ENCODE measurements around the gene COX10. TPM values are rescaled to one million over a fixed set of nuclear protein-coding genes. Genes with fewer than 3 reads are reported as not detected.
"Not testable (repeated sequence)": the region's sequence is repeated elsewhere in the genome, so short reads cannot be mapped to it uniquely, and the experiment has no call there.

Gene COX10
- total RNA-seq, 1 donor from 2014 or later: 22.6 TPM

GRCh38 chr17:14212401-14212800 is 143.1 kb downstream of the COX10 start:
- DNase-seq (ENCODE audit: low read depth): no peak
- no peak overlapping the region for H3K4me3 ChIP-seq (ENCODE audit: low read depth, low read length)
- no peak for TF ChIP-seq CTCF (IDR thresholded peaks at IDR 0.05; ENCODE audit: insufficient read depth, low read length, poor library complexity, severe bottlenecking)
- H3K36me3 ChIP-seq (ENCODE audit: control insufficient read depth, insufficient read depth, low read length): no peaks in the 10 kb centered on the region
- no peaks in the 10 kb centered on the region for H3K27me3 ChIP-seq (ENCODE audit: control insufficient read depth, insufficient read depth, low read length)

GRCh38 chr17:14214271-14214670 is 145.0 kb downstream of the COX10 start:
- Histone ChIP-seq H3K36me3 (ENCODE audit: control insufficient read depth, insufficient read depth, low read length) (no peaks in the 10 kb centered on the region), H3K27me3 (ENCODE audit: control insufficient read depth, insufficient read depth, low read length) (no peaks in the 10 kb centered on the region), H3K4me3 (ENCODE audit: low read depth, low read length) (no peak overlapping the region)
- no peak for DNase-seq (ENCODE audit: low read depth)
- no peak for TF ChIP-seq CTCF (IDR thresholded peaks at IDR 0.05; ENCODE audit: insufficient read depth, low read length, poor library complexity, severe bottlenecking)

GRCh38 chr17:14222611-14223010 is 153.3 kb downstream of the COX10 start:
- Histone ChIP-seq H3K4me3 (ENCODE audit: low read depth, low read length) (no peak overlapping the region), H3K27me3 (ENCODE audit: control insufficient read depth, insufficient read depth, low read length) (no peaks in the 10 kb centered on the region), H3K36me3 (ENCODE audit: control insufficient read depth, insufficient read depth, low read length) (no peaks in the 10 kb centered on the region)
- no peak for TF ChIP-seq CTCF (IDR thresholded peaks at IDR 0.05; ENCODE audit: insufficient read depth, low read length, poor library complexity, severe bottlenecking)
- no peak for DNase-seq (ENCODE audit: low read depth)

GRCh38 chr17:14225254-14225980 is 156.1 kb downstream of the COX10 start:
- TF ChIP-seq CTCF (IDR thresholded peaks at IDR 0.05; ENCODE audit: insufficient read depth, low read length, poor library complexity, severe bottlenecking): no peak
- H3K36me3 ChIP-seq (ENCODE audit: control insufficient read depth, insufficient read depth, low read length): no peaks in the 10 kb centered on the region
- DNase-seq (ENCODE audit: low read depth): no peak
- H3K27me3 ChIP-seq (ENCODE audit: control insufficient read depth, insufficient read depth, low read length): no peaks in the 10 kb centered on the region
- no peak overlapping the region for H3K4me3 ChIP-seq (ENCODE audit: low read depth, low read length)

- Histone ChIP-seq H3K27me3 (ENCODE audit: control insufficient read depth, insufficient read depth, low read length) (no peaks in the 10 kb centered on the region), H3K4me3 (ENCODE audit: low read depth, low read length) (no peak overlapping the region), H3K36me3 (ENCODE audit: control insufficient read depth, insufficient read depth, low read length) (no peaks in the 10 kb centered on the region)
- no peak for DNase-seq (ENCODE audit: low read depth)
- no peak for TF ChIP-seq CTCF (IDR thresholded peaks at IDR 0.05; ENCODE audit: insufficient read depth, low read length, poor library complexity, severe bottlenecking)
Measured at GRCh38 chr17:14227052-14227451, 157.7 kb downstream of the COX10 start.

- DNase-seq (ENCODE audit: low read depth): no peak
- no peaks in the 10 kb centered on the region for H3K27me3 ChIP-seq (ENCODE audit: control insufficient read depth, insufficient read depth, low read length)
- no peak for TF ChIP-seq CTCF (IDR thresholded peaks at IDR 0.05; ENCODE audit: insufficient read depth, low read length, poor library complexity, severe bottlenecking)
- H3K36me3 ChIP-seq (ENCODE audit: control insufficient read depth, insufficient read depth, low read length): no peaks in the 10 kb centered on the region
- no peak overlapping the region for H3K4me3 ChIP-seq (ENCODE audit: low read depth, low read length)
Measured at GRCh38 chr17:14228903-14229302, 159.6 kb downstream of the COX10 start.

GRCh38 chr17:14231187-14231586 is 161.9 kb downstream of the COX10 start:
- DNase-seq (ENCODE audit: low read depth); H3K27me3 ChIP-seq (ENCODE audit: control insufficient read depth, insufficient read depth, low read length); H3K36me3 ChIP-seq (ENCODE audit: control insufficient read depth, insufficient read depth, low read length); H3K4me3 ChIP-seq (ENCODE audit: low read depth, low read length): not testable (repeated sequence)

GRCh38 chr17:14235047-14235446 is 165.7 kb downstream of the COX10 start:
- H3K27me3 ChIP-seq (ENCODE audit: control insufficient read depth, insufficient read depth, low read length); DNase-seq (ENCODE audit: low read depth); H3K36me3 ChIP-seq (ENCODE audit: control insufficient read depth, insufficient read depth, low read length); H3K4me3 ChIP-seq (ENCODE audit: low read depth, low read length): not testable (repeated sequence)

- not testable (repeated sequence) for H3K36me3 ChIP-seq (ENCODE audit: control insufficient read depth, insufficient read depth, low read length); H3K4me3 ChIP-seq (ENCODE audit: low read depth, low read length)
Measured at GRCh38 chr17:14236032-14236431, 166.7 kb downstream of the COX10 start.

More at GRCh38 chr17:14236032-14236431, 166.7 kb downstream of the COX10 start:
- DNase-seq (ENCODE audit: low read depth); H3K27me3 ChIP-seq (ENCODE audit: control insufficient read depth, insufficient read depth, low read length): not testable (repeated sequence)

Measured in kidney epithelial cell (primary cell).